Activated T-cell treated with anti-CD3 and anti-CD28 coated beads, Interleukin-2, amount 50 U/mL, for 48 hours (primary cell): Measurements from ENCODE around the gene STPG4.
"Not testable (repeated sequence)": the region's sequence is repeated elsewhere in the genome, so short reads cannot be mapped to it uniquely, and the experiment has no call there.

ENCODE experiments used
- DNase-seq, 2 experiments: peaks; one replicate each; pipeline ENCODE4 v3.0.0-alpha.2; 2020

Gene STPG4

DNA sequence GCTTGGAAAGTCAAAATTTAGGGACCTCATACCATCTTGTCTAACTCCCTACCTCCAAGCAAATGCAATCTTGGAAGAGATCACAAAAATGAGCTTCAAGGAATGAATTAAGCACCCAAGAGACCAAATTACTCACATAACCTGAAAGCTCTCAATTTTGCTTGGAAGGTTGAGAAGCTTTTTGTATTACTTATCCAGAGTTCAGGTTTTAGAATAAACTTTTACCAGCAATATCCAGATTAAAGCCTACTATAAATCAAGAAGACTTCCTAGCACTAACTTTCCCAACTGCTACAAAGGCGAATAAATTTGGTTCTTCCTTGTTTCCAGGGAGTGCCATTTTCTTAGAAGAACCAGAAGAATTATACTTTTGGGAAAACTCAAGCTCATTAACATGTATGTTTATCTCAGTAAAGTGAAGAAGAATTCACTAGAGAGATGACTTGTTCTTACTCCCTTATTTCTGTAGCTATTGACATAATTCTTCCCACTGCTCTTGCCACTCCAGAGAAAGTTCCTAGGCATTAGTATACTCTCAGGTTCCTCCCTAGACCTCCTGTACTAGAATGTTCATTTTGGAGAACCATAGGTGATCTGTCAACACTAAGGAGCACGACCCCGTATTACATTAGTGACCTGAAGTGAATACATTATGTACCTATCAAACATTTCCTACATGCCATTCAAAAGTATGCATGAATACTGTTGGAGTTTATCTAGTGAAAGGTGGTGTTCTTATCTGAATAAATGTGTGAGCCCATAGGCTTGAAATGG, 18.0 kb upstream of the STPG4 start:
- no peak for DNase-seq

GRCh38 chr2:47172156-47172921, 17.2 kb upstream of the STPG4 start:
- no peak for DNase-seq

GRCh38 chr2:47169784-47170183, 14.7 kb upstream of the STPG4 start:
- DNase-seq, result no peak

GRCh38 chr2:47168895-47169294, 13.8 kb upstream of the STPG4 start:
- DNase-seq, result not testable (repeated sequence)

DNA sequence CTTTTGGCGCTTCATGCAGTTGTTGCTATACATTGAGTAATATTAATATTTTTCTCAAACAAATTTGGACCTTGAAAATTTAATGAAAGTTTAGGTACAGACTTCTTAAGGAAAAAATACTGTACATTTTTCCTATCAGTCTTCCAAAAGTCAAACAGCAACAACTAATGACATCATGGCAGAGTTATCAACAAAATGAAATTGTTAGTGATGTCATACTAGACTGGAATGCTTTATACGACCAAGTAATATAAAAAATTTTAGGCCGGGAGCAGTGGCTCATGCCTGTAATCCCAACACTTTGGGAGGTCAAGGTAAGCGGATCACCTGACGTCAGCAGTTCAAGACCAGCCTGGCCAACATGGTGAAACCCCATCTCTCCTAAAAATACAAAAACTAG, 12.0 kb upstream of the STPG4 start:
- no peak for DNase-seq

GRCh38 chr2:47165001-47165555, 10.0 kb upstream of the STPG4 start:
- DNase-seq, result no peak

- DNase-seq, result no peak
Measured at GRCh38 chr2:47162780-47163179, 7.7 kb upstream of the STPG4 start.

DNA sequence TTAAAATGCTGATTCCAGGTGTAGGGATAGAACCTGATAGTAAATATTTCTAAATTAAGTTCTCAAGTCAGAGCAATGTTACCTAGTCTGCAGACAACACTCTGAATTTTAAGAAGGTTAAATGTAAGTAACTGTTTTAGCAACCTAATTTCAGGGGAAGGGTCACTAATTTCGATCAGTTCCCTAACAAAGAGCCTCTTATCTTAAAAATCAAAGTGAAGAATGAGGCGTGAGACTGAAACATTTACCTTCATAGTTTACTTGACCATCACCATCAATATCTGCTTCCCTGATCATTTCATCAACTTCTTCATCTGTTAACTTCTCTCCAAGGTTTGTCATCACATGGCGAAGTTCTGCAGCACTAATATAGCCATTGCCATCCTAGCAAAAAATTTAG, 6.4 kb upstream of the STPG4 start:
- no peak for DNase-seq

DNA sequence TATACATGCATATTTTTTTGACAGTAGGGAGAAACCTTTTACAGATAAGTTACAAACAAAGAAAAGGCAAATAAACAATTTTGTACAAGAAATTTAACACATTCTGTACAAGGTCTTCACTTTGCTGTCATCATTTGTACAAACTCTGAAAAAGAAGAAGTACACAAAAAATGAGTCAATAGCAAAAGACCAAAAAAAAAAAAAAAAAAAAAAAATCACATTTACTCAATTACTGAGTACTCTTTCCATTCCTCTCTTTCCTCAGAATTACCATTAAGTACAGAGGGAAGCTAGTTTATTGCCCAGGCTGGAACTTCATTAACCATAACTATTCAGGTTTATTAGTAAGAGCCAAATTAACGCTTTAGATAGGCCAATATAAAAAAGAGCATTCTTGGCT, 5.6 kb upstream of the STPG4 start:
- no peak for DNase-seq

DNA sequence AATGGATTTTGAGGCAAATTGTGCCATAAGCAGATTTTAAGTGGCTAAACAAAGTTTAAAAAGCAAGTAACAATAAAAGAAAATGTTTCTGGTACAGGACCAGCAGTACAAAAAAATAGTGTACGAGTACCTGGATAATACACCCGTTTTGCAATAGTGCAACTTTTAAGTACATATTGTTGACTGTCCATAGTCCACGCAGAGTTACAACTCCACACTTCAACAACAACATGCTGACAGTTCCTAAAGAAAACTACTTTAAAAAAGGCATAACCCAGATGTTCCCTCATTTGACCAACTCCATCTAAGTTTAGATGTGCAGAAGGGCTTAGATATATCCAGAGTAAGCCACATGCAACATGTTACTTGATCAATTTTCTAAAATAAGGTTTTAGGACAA, 5.1 kb upstream of the STPG4 start:
- no peak for DNase-seq

DNA sequence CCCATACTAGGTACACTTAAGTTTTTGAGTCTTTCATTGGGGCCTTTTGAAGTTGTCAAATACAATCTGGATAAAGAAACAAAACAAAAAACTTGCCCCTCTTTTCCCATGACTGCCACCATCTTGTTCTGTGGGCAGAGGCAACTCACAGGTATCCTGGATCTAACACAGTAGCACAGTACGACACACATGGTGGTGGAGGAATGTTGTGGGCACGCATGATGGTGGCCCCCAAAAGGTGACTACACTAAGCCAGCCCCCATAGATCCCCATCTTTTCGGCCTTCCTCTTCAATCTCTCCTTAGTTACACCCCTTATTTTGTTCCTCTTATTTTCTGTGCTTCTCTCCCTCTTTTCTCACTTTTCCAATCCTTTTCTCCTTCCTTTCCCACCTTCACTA, 4.5 kb upstream of the STPG4 start:
- no peak for DNase-seq

DNA sequence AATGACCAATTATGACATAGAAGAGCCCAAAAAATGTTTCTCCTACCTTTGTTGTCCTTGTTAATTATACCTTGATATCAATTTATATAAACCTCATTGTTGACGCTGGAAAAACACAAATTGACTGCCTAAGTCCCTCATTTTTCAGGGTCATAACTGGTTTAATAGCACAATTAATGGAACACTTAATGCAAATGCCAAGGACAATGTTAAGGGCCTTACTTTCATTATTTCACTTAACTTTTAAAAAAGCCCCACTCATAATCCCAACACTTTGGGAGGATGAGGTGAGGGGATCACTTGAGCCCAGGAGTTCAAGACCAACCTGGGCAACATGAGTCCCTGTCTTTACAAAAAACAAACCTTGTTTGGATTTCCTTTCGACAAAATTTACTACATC, 3.5 kb upstream of the STPG4 start:
- no peak for DNase-seq

DNA sequence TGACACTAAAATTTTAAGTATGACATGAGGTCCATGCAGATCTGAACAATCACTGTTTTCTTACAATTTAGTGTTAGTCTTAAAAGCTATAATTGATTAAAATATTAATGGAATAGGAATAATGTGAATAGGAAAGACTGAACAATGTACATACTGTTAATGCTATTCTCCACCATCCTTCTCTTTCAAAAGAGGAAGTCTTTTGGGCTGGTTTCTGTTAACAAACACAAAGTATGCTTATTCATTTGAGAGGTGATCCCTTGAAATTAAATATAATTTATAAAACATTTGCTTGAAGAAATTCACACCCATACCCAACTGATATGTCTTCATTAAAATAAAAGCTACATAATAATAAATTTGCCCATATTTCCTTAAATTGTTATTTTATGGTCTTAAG, 2.3 kb downstream of the STPG4 start:
- no peak for DNase-seq

DNA sequence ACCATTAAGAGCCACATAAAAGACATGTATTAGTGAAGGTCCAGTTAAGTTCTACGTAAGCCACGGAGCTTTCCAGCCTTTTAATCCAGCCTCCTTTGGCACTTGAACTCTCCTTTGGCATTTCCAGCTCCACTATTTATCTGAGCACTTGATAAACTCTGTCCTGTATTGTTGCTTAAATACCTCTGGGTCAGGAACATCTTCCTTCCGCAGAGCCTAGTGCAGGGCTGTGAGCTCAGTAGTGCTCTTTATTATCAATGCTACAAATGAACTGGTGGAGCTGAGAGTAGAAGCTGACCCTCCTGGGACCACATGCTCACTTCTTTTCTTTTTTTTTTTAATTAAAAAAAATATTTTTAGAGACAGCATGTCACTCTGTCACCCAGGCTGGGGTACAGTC, 4.9 kb downstream of the STPG4 start:
- DNase-seq, result no peak

GRCh38 chr2:47147021-47147420, 8.1 kb downstream of the STPG4 start:
- DNase-seq, result no peak

DNA sequence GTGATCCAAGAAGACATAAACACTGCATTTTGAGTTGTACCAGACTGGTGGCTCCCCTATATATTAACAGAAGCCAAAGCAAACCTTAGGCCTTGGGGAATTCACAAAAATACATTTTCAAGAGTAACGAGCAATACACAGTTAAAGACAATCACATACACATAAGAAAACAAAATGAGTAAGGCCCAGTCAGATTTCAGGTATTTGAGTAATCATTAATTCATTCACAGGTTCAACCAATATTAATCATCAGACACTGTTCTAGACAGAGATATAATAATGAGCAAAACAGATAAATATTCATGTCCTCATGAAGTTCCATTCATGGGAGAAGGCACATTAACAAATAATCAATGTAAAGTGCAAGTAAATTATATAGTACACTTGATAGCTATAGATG, 9.6 kb downstream of the STPG4 start:
- DNase-seq, result no peak

DNA sequence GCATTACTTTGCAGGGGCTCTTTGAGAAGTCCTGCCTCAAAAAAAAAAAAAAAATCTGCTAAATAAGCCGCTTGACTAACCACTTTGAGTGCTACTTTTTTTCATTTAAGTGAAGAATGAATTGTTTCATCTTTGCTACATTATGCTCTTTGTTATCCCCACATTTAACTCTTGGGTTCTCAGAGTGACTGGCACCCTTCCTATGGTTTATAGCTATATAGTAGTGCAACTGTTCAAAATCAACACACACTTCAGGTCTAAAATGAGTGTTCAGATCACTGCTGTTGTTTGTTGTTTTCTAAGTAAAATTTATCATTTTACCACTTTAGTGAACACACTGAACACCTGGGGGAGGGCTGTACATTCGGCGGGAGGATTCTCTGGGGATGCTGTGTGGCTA, 13.6 kb downstream of the STPG4 start:
- DNase-seq, result no peak

DNA sequence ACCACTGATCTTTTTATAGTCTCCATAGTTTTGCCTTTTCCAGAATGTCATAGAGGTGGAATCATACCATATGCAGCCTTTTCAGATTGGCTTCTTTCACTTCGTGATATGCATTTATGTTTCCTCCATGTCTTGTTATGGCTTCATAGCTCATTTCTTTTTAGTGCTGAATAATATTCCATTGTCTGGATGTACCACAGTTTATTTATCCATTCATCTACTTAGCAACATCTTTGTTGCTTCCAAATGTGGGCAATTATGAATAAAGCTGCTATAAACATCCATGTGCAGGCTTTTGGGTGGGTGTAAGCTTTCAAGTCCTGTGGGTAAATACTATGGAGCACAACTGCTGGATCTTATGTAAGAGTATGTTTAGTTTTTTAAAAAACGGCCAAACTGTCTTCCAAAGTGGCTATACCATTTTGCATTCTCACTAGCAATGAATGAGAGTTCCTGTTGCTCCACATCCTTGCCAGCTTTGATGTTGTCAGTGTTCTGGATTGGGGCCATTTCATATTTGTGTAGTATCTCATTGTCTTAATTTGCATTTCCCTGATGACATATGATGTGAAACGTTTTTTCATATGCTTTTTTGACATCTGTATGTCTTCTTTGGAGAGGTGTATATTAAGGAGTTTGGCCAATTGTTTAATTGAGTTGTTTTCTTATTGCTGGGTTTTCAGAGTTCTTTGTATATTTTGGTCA, 20.6 kb downstream of the STPG4 start:
- DNase-seq, result no peak

DNA sequence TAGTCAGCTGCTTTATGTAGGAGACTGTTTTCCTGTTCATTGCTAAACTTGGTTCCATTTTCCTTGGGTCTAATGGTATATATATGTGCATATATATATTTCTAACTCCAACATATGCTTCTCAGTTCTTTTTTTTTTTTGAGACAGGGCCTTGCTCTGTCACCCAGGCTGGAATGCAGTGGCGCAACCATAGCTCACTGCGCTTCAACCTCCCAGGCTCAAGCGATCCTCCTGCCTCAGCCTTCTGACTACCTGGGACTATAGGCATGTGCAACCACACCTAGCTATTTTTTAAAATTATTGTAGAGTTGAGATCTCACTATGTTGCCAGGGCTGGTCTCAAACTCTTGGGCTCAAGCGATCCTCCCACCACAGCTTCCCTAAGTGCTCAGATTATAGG, 22.1 kb downstream of the STPG4 start:
- no peak for DNase-seq

DNA sequence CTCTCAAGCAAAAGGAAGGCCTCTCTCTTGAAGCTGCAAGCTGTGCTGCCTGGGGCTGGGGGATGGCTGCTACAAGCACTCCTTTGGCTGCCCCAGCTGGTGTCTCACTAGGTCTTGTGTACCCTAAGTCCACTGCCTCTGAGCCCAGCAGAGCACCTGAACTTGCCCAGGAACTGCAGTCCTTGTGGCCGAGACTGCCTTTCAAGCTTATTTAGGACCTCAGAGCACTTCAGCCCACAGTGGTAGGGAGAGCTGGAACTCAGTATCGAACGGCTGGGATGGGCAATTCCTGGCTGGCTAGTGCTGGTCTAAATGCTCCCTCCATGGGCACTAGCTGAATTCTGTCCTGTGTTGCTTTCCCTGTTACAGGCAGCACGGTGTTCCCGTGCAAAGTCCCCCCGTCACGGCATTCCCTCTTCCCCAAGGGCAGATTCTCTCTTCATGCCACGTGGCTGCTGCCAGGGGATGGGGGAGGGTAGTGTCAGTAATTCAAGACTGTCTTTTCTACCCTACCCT, 25.9 kb downstream of the STPG4 start:
- no peak for DNase-seq

GRCh38 chr2:47128705-47129104, 26.4 kb downstream of the STPG4 start:
- DNase-seq, result no peak

- DNase-seq, result no peak
Measured at GRCh38 chr2:47127862-47128543, 27.1 kb downstream of the STPG4 start.

DNA sequence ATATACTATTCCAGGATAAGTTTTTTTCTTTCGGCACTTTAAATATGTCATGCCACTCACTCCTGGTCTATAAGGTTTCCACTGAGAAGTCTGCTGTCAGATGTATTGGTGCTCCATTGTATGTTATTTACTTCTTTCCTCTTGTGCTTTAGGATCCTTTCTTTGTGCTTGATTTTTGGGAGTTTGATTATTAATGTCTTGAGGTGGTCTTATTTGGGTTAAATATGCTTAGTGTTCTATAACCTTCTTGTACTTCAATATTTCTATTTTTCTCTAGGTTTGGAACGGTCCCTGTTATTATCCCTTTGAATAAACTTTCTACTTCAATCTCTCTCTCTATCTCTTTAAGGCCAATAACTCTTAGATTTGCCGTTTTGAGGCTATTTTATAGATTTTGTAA, 28.3 kb downstream of the STPG4 start:
- no peak for DNase-seq
